Activated T-cell treated with anti-CD3 and anti-CD28 coated beads, Interleukin-2, amount 50 U/mL, for 4 hours (primary cell): Measurements from ENCODE around the gene CTNND2. TPM values are rescaled to one million over a fixed set of nuclear protein-coding genes. Genes with fewer than 3 reads are reported as not detected.

ENCODE experiments used
- ATAC-seq, 2 donors: fragments of 200-7000 bp; cut with Tn5 transposase; one replicate each; pipeline ENCODE4 v1.10.0; 2021
- DNase-seq: peaks from one replicate; pipeline ENCODE4 v3.0.0-alpha.2; 2020
- H3K27me3 Mint-ChIP-seq: one replicate; pipeline ENCODE4 v1.8.0; 2021; ENCODE audit warnings: low read depth, mixed read lengths
- H3K36me3 Mint-ChIP-seq: one replicate; pipeline ENCODE4 v1.8.0; 2022; ENCODE audit warnings: mixed read lengths; ENCODE audit not compliant: insufficient read depth
- H3K4me1 Mint-ChIP-seq: one replicate; pipeline ENCODE4 v1.8.0; 2021; ENCODE audit warnings: low read depth, mixed read lengths
- H3K4me3 Mint-ChIP-seq: one replicate; pipeline ENCODE4 v1.8.0; 2021; ENCODE audit warnings: mild to moderate bottlenecking, moderate library complexity, mixed read lengths
- H3K9me3 Mint-ChIP-seq: one replicate; pipeline ENCODE4 v1.8.0; 2021; ENCODE audit warnings: mixed read lengths
- total RNA-seq, 3 donors: library from RNA; stranded (reverse); gene quantifications; one replicate each; pipeline ENCODE4 v1.2.1, GENCODE V29; 2021

The CTNND2 gene
- total RNA-seq, 3 donors from 2014 or later = not detected

- no peak overlapping the region for H3K4me3 Mint-ChIP-seq
- H3K9me3 Mint-ChIP-seq = no peaks in the 10 kb centered on the region
- peaks cover 10% of the 10 kb centered on the region for H3K4me1 Mint-ChIP-seq
- H3K27me3 Mint-ChIP-seq = peaks cover 36% of the 10 kb centered on the region
- no peaks in the 10 kb centered on the region for H3K36me3 Mint-ChIP-seq
- no peak for ATAC-seq
- DNase-seq = no peak
Observed at GRCh38 chr5:11383506-11384095, 520.6 kb downstream of the CTNND2 start.

- DNase-seq (no peak), ATAC-seq (no peak)
- Mint-ChIP-seq H3K36me3 (no peaks in the 10 kb centered on the region), H3K9me3 (no peaks in the 10 kb centered on the region), H3K4me3 (no peak overlapping the region), H3K4me1 (no peaks in the 10 kb centered on the region), H3K27me3 (peaks cover 15% of the 10 kb centered on the region)
Observed at GRCh38 chr5:11378461-11378860, 525.8 kb downstream of the CTNND2 start.

DNA sequence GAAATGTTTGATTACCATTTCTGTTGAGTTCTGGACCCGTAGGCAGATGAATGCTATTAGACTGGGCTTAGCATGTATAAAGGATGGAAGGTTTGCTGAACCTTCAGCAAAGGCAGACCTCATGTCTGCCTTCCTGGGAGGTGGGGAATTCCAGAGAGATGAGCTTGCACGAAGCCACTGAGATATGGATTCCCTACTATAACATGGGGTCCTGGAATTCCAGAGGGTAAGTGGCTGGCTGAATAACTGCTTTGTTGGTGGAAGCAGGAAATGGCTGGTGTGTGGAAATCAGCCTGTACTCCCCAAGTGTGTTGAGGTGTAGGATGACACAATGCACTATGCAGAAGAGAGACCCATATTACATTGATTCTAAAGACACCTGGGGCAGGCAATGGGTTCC, 526.4 kb downstream of the CTNND2 start:
- DNase-seq (no peak), ATAC-seq (no peak)
- peaks cover 10% of the 10 kb centered on the region for H3K27me3 Mint-ChIP-seq
- H3K4me1 Mint-ChIP-seq = no peaks in the 10 kb centered on the region
- H3K4me3 Mint-ChIP-seq = no peak overlapping the region
- no peaks in the 10 kb centered on the region for H3K9me3 Mint-ChIP-seq
- H3K36me3 Mint-ChIP-seq = no peaks in the 10 kb centered on the region

- DNase-seq (no peak), ATAC-seq (no peak)
- H3K4me3 Mint-ChIP-seq = no peak overlapping the region
- no peaks in the 10 kb centered on the region for H3K4me1 Mint-ChIP-seq
- no peaks in the 10 kb centered on the region for H3K9me3 Mint-ChIP-seq
- no peaks in the 10 kb centered on the region for H3K36me3 Mint-ChIP-seq
- H3K27me3 Mint-ChIP-seq = no peaks in the 10 kb centered on the region
Observed at GRCh38 chr5:11372191-11372590, 532.1 kb downstream of the CTNND2 start.

DNA sequence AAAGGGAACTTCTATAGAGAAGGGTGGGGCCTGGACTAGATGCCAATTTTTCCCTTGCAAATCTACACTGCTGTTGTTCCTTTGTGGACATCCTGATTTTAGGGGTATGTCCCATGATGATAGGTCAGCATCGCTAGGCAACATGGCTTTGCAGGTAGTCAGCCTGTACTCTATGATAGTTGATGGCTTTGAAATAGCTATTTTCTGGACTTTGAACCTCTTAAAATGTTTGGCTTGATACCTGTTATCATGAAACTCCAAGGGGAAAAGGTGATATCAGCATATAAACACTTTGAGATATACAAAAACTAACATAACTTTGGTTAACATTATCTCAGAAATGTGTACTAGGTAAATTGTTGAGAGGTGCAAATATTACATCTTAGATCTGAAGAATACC, 533.2 kb downstream of the CTNND2 start:
- Mint-ChIP-seq H3K4me3 (no peak overlapping the region), H3K4me1 (no peaks in the 10 kb centered on the region), H3K9me3 (no peaks in the 10 kb centered on the region), H3K27me3 (no peaks in the 10 kb centered on the region), H3K36me3 (no peaks in the 10 kb centered on the region)
- no peak for DNase-seq
- ATAC-seq = no peak

GRCh38 chr5:11364531-11364930, 539.7 kb downstream of the CTNND2 start:
- Mint-ChIP-seq H3K4me1 (no peaks in the 10 kb centered on the region), H3K9me3 (no peaks in the 10 kb centered on the region), H3K4me3 (no peak overlapping the region), H3K27me3 (no peaks in the 10 kb centered on the region), H3K36me3 (no peaks in the 10 kb centered on the region)
- no peak for DNase-seq
- no peak for ATAC-seq

GRCh38 chr5:11363631-11364178, 540.5 kb downstream of the CTNND2 start:
- ATAC-seq = no peak
- Mint-ChIP-seq H3K27me3 (no peaks in the 10 kb centered on the region), H3K4me3 (no peak overlapping the region)

DNA sequence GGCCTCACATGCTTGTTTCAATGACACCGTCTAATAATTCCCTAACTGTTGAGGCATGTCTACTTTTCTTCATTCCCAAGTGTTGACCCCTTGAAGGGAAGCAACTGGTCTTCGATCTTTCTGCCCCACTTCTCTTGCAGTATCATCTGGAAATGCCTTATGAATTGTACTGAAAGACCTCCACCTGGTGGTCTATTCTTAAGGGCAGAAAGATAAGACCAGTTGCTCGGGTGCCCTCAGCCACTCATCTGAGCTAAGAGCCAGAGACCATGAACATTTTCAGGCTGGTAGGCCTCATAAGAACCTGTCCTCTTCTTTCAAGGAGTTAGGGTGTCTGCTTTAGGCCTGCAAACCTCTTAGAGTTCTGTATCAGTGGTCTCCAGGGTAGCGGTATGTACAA, 542.5 kb downstream of the CTNND2 start:
- Mint-ChIP-seq H3K9me3 (no peaks in the 10 kb centered on the region), H3K4me1 (no peaks in the 10 kb centered on the region), H3K27me3 (no peaks in the 10 kb centered on the region), H3K4me3 (no peak overlapping the region), H3K36me3 (no peaks in the 10 kb centered on the region)
- no peak for ATAC-seq
- no peak for DNase-seq

More at GRCh38 chr5:11363631-11364178, 540.5 kb downstream of the CTNND2 start:
- Mint-ChIP-seq H3K4me1 (no peaks in the 10 kb centered on the region), H3K9me3 (no peaks in the 10 kb centered on the region), H3K36me3 (no peaks in the 10 kb centered on the region)
- DNase-seq = no peak

DNA sequence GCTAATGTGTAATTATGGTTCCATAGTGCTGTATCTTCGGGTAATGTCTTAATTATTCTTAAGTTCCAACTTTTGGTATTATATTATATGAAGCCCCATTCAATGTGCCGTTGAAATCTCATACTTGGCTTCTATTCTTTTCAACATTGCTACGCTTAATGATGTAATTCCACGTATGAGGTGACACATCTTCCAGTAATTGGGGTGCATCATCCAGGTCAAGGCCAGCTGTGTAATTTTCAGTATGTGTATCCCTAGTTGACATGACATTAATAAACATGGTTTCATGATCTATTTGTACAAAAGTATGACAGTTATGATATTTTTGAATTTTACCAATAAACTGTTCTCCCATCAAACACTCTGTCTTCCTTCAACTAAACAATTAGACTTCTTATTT, 546.3 kb downstream of the CTNND2 start:
- no peaks in the 10 kb centered on the region for H3K36me3 Mint-ChIP-seq
- peaks cover 6% of the 10 kb centered on the region for H3K9me3 Mint-ChIP-seq

DNA sequence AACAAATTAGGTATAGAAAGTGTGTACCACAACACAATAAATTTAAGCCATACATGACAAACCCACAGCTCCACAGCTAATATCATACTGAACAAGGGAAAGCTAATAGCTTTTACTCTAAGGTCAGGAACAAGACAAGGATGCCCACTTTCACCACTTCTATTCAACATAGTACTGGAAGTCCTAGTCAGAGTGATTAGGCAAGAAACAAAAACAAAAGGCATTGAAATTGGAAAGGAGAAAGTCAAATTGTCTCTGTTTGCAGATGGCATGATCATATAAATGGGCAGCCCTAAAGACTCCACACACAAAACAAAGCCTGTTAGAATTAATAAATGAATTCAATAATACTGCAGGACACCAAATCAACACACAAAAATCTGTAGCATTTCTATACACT, 548.8 kb downstream of the CTNND2 start:
- Mint-ChIP-seq H3K4me3 (no peak overlapping the region), H3K4me1 (no peaks in the 10 kb centered on the region), H3K27me3 (no peaks in the 10 kb centered on the region), H3K9me3 (peaks cover 6% of the 10 kb centered on the region), H3K36me3 (no peaks in the 10 kb centered on the region)
- ATAC-seq = no peak
- DNase-seq = no peak

More for the DNA sequence above, 546.3 kb downstream of the CTNND2 start:
- no peaks in the 10 kb centered on the region for H3K27me3 Mint-ChIP-seq
- DNase-seq (no peak), ATAC-seq (no peak)
- H3K4me3 Mint-ChIP-seq = no peak overlapping the region
- H3K4me1 Mint-ChIP-seq = no peaks in the 10 kb centered on the region

GRCh38 chr5:11346336-11346735, 557.9 kb downstream of the CTNND2 start:
- Mint-ChIP-seq H3K9me3 (no peaks in the 10 kb centered on the region), H3K4me3 (no peak overlapping the region), H3K27me3 (peaks cover 3% of the 10 kb centered on the region), H3K4me1 (no peaks in the 10 kb centered on the region), H3K36me3 (no peaks in the 10 kb centered on the region)
- ATAC-seq (no peak), DNase-seq (no peak)

- Mint-ChIP-seq H3K4me3 (no peak overlapping the region), H3K9me3 (no peaks in the 10 kb centered on the region), H3K4me1 (no peaks in the 10 kb centered on the region), H3K36me3 (no peaks in the 10 kb centered on the region), H3K27me3 (no peaks in the 10 kb centered on the region)
- no peak for ATAC-seq
- no peak for DNase-seq
Observed at GRCh38 chr5:11335881-11336760, 568.1 kb downstream of the CTNND2 start.

- H3K4me3 Mint-ChIP-seq = no peak overlapping the region
- no peaks in the 10 kb centered on the region for H3K36me3 Mint-ChIP-seq
- no peaks in the 10 kb centered on the region for H3K4me1 Mint-ChIP-seq
- H3K27me3 Mint-ChIP-seq = no peaks in the 10 kb centered on the region
- ATAC-seq = no peak
- no peaks in the 10 kb centered on the region for H3K9me3 Mint-ChIP-seq
- DNase-seq = no peak
Observed at GRCh38 chr5:11334404-11334803, 569.8 kb downstream of the CTNND2 start.

DNA sequence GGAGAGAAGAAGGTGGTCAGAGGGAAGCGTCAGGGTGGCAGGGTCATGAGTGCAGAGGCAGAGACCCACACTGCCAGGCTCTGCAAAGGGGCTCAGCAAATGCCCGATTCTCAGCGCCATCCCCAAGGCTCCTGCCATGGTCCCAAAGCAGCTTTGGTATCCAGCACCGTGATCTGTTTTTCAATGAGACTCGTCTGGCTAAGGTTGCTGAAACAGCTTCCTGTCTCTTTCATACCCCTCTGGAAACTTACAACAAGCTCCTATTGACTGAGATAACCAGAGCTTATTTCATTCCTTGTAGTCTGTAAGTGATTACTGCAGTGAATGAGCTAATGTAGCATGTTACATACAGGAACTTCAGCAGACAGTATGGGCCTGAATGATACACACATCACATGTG, 574.6 kb downstream of the CTNND2 start:
- no peak for DNase-seq
- Mint-ChIP-seq H3K27me3 (peaks cover 2% of the 10 kb centered on the region), H3K4me1 (no peaks in the 10 kb centered on the region), H3K36me3 (no peaks in the 10 kb centered on the region), H3K9me3 (no peaks in the 10 kb centered on the region), H3K4me3 (no peak overlapping the region)
- ATAC-seq = no peak
